Testis (tissue), 2 donors: Measurements from ENCODE around the gene PDF.

Experiments
- POLR2A ChIP-seq: fragments of 450-650 bp; IDR thresholded peaks from one replicate; pipeline ENCODE4 v1.6.1; 2017; ENCODE audit warnings: antibody characterized with exemption, mild to moderate bottlenecking, moderate library complexity
- TF ChIP-seq, protein P1 (sequence below), 3 experiments: fragments of 450-650 bp in 2 of 3; fragments of 200-600 bp in 1 of 3; sonication (generic) in 1 of 3; IDR thresholded peaks; one replicate each; pipeline ENCODE4 v1.5.1; 2016 to 2019; ENCODE audit warnings: antibody characterized with exemption in 3 of 3, mild to moderate bottlenecking in 2 of 3, moderate library complexity in 1 of 3

GRCh38 chr16:69349536-69349935 lies 19.1 kb upstream of the PDF start:
- TF ChIP-seq, protein P1, sequence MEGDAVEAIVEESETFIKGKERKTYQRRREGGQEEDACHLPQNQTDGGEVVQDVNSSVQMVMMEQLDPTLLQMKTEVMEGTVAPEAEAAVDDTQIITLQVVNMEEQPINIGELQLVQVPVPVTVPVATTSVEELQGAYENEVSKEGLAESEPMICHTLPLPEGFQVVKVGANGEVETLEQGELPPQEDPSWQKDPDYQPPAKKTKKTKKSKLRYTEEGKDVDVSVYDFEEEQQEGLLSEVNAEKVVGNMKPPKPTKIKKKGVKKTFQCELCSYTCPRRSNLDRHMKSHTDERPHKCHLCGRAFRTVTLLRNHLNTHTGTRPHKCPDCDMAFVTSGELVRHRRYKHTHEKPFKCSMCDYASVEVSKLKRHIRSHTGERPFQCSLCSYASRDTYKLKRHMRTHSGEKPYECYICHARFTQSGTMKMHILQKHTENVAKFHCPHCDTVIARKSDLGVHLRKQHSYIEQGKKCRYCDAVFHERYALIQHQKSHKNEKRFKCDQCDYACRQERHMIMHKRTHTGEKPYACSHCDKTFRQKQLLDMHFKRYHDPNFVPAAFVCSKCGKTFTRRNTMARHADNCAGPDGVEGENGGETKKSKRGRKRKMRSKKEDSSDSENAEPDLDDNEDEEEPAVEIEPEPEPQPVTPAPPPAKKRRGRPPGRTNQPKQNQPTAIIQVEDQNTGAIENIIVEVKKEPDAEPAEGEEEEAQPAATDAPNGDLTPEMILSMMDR (IDR thresholded peaks at IDR 0.05): no peak
- TF ChIP-seq POLR2A: no peak
